PC-9 (cell line): ENCODE results near the gene CNTF. TPM values are rescaled to one million over a fixed set of nuclear protein-coding genes. Genes with fewer than 3 reads are reported as not detected.
A peak's percentile ranks its signal among the peaks of the same experiment; 100 is the strongest.

Experiments used
- BruUV-seq: library from RNA; stranded (reverse); fragments of 400-500 nt; replicated peaks from 2 replicates; lab custom pipeline; 2021; lab: Mats Ljungman, UMichigan
- CTCF ChIA-PET: fragments of 300-600 bp; sonication (Branson Sonifier 250); formaldehyde crosslinking; loops from one replicate; lab custom pipeline; 2022; ENCODE audit warnings: antibody characterized with exemption; lab: Charles Lee
- POLR2A ChIA-PET: fragments of 300-600 bp; sonication (Branson Sonifier 250); formaldehyde crosslinking; loops from one replicate; lab custom pipeline; 2022; ENCODE audit warnings: antibody characterized with exemption; ENCODE audit not compliant: unreplicated experiment; lab: Charles Lee
- DNase-seq, 2 experiments: peaks; one replicate each; pipeline versions ENCODE4 v3.0.0 to v3.0.0-alpha.2; 2015 to 2022; ENCODE audit warnings: mixed read lengths in 1 of 2
- H2AFZ ChIP-seq: fragments of 200-600 bp; sonication (generic); 2 replicates; pipeline ENCODE4 v1.8.1; 2017; ENCODE audit warnings: antibody characterized with exemption
- H3F3A ChIP-seq: fragments of 200-600 bp; sonication (generic); 2 replicates; pipeline ENCODE4 v1.8.1; 2017; ENCODE audit warnings: antibody characterized with exemption, mild to moderate bottlenecking, low read depth; ENCODE audit not compliant: insufficient read depth
- H3K27ac ChIP-seq: fragments of 200-600 bp; sonication (generic); 2 replicates; pipeline ENCODE4 v1.6.1; 2016; ENCODE audit warnings: mixed run types
- H3K27me3 ChIP-seq: fragments of 200-600 bp; sonication (generic); 2 replicates; pipeline ENCODE4 v1.6.1; 2016; ENCODE audit warnings: low read depth, mixed run types; ENCODE audit not compliant: insufficient read depth
- H3K36me3 ChIP-seq: fragments of 200-600 bp; sonication (generic); 2 replicates; pipeline ENCODE4 v1.6.1; 2016; ENCODE audit warnings: low read depth, mixed run types
- H3K4me1 ChIP-seq: fragments of 200-600 bp; sonication (generic); replicated peaks from 2 replicates; pipeline ENCODE4 v1.6.1; 2016; ENCODE audit warnings: mixed run types; ENCODE audit not compliant: insufficient read depth
- H3K4me2 ChIP-seq: fragments of 200-600 bp; sonication (generic); 2 replicates; pipeline ENCODE4 v1.6.1; 2017; ENCODE audit warnings: mixed run types
- H3K4me3 ChIP-seq: fragments of 200-600 bp; sonication (generic); 2 replicates; pipeline ENCODE4 v1.6.1; 2016; ENCODE audit warnings: mixed run types
- H3K79me2 ChIP-seq: fragments of 200-600 bp; sonication (generic); 2 replicates; pipeline ENCODE4 v1.6.1; 2017; ENCODE audit warnings: low read depth, mixed run types
- H3K9me2 ChIP-seq: fragments of 200-600 bp; sonication (generic); 2 replicates; pipeline ENCODE4 v1.8.1; 2017; ENCODE audit warnings: mild to moderate bottlenecking; ENCODE audit not compliant: insufficient read depth
- H3K9me3 ChIP-seq: fragments of 200-600 bp; sonication (generic); 2 replicates; pipeline ENCODE4 v1.8.1; 2016; ENCODE audit warnings: low read depth; ENCODE audit not compliant: insufficient read depth
- H4K20me1 ChIP-seq: fragments of 200-600 bp; sonication (generic); 2 replicates; pipeline ENCODE4 v1.8.1; 2017; ENCODE audit not compliant: insufficient read depth
- EZH2 ChIP-seq: fragments of 200-600 bp; sonication (generic); IDR thresholded peaks from 2 replicates; pipeline ENCODE4 v1.8.0; 2017; ENCODE audit warnings: antibody characterized with exemption, low read depth
- intact Hi-C: fragments of 100-400 bp; cut with micrococcal nuclease; formaldehyde crosslinking; loops from one replicate; pipeline ENCODE4 v1.10.0; 2022; ENCODE audit not compliant: unreplicated experiment
- total RNA-seq: library from RNA; stranded (reverse); gene quantifications from 2 replicates; pipeline ENCODE4 v1.2.3, GENCODE V29; 2021
- TF ChIP-seq, protein P1 (sequence below): fragments of 200-600 bp; sonication (generic); conservative IDR thresholded peaks from 2 replicates; pipeline ENCODE4 v1.6.1; 2017; ENCODE audit warnings: mixed run types, antibody characterized with exemption, mild to moderate bottlenecking, moderate library complexity

Gene CNTF
- total RNA-seq, 1 experiment from 2014 or later: 3.4 TPM

DNA sequence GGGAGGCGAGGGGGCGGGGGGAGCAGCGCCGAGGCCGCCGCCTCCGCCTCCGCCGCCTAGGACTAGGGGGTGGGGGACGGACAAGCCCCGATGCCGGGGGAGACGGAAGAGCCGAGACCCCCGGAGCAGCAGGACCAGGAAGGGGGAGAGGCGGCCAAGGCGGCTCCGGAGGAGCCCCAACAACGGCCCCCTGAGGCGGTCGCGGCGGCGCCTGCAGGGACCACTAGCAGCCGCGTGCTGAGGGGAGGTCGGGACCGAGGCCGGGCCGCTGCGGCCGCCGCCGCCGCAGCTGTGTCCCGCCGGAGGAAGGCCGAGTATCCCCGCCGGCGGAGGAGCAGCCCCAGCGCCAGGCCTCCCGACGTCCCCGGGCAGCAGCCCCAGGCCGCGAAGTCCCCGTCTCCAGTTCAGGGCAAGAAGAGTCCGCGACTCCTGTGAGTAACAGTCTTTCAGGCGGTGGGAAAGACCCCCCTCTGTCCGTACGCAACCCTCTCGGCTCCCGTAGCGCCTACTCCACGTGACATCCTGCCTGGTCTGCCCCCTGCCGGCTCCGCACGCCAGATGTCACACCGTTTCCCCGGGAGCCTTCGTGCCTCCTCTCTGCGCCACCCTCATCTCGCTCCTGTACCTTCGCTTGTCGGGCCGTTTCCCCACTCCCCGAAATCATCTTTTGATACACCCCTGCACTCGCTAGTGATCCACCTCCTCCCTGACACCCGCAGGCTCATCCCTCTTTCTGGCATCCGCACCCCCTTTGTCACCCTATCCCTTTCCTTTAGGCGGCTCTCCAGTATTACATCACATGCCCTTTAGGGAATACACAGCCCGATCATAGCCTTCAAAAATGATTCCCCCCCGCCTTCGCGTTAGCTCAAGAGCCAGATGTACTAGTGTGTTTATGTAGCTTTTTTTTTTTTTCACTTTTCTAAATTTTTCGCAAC is 43.0 kb upstream of the CNTF start:
- POLR2A ChIA-PET: interaction anchor here (0.6 kb wide), 1 partner anchor 146 kb away, joined by 8 read pairs; no protein-coding TSS in a partner anchor
- Histone ChIP-seq H3K4me1 (peaks cover 59% of the 10 kb centered on the region), H3K27me3 (no peaks in the 10 kb centered on the region), H3K4me3 (peak overlapping the region; percentile 82), H4K20me1 (peaks cover 38% of the 10 kb centered on the region), H3K79me2 (peaks cover 77% of the 10 kb centered on the region), H3K9me2 (no peaks in the 10 kb centered on the region), H3K27ac (peak overlapping the region; percentile 86), H2AFZ (peak overlapping the region; percentile 75), H3F3A (peaks cover 46% of the 10 kb centered on the region), H3K36me3 (peaks cover 8% of the 10 kb centered on the region; the same call in 1 of the 2 replicates), H3K9me3 (no peaks in the 10 kb centered on the region), H3K4me2 (peak overlapping the region; percentile 77)
- intact Hi-C loops: loop anchor here (2.0 to 5.0 kb wide), 4 partner anchors 191 to 1255 kb away; partner anchors contain the start of gene TNKS1BP1
- peak; percentile 68 to 85 for DNase-seq
- TSS peak; percentile 31 for BruUV-seq
- TF ChIP-seq EZH2: no peak
- TF ChIP-seq, protein P1, sequence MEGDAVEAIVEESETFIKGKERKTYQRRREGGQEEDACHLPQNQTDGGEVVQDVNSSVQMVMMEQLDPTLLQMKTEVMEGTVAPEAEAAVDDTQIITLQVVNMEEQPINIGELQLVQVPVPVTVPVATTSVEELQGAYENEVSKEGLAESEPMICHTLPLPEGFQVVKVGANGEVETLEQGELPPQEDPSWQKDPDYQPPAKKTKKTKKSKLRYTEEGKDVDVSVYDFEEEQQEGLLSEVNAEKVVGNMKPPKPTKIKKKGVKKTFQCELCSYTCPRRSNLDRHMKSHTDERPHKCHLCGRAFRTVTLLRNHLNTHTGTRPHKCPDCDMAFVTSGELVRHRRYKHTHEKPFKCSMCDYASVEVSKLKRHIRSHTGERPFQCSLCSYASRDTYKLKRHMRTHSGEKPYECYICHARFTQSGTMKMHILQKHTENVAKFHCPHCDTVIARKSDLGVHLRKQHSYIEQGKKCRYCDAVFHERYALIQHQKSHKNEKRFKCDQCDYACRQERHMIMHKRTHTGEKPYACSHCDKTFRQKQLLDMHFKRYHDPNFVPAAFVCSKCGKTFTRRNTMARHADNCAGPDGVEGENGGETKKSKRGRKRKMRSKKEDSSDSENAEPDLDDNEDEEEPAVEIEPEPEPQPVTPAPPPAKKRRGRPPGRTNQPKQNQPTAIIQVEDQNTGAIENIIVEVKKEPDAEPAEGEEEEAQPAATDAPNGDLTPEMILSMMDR: peak; percentile 77
- CTCF ChIA-PET: interaction anchor here (0.6 to 1.6 kb wide), 2 partner anchors 565 to 607 kb away, joined by 3 to 4 read pairs; no protein-coding TSS in a partner anchor

DNA sequence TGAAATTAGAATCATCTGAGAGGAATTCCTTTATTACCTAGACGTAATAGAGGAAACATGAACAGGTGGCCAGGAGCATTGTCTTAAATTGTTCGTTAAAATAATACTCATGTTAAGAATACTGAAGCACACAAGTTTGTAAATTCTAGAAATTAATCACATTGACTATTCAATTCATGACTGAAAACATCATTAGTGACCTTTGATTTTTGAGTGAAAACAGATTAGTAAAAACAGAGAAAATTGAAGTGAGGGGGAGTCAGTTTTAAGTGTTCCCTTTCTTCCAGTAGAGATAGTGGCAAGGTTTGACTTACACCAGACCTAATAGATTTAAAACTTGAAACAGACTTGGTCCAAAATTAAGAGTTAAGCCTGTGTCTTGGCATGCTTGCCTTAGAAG is 42.2 kb upstream of the CNTF start:
- H4K20me1 ChIP-seq: peaks cover 44% of the 10 kb centered on the region
- peak overlapping the region; percentile 82 for H3K4me3 ChIP-seq
- H3K9me3 ChIP-seq: no peaks in the 10 kb centered on the region
- BruUV-seq: no TSS peak
- POLR2A ChIA-PET: no interaction called here
- H3K27ac ChIP-seq: peak overlapping the region; percentile 86
- H3F3A ChIP-seq: peaks cover 38% of the 10 kb centered on the region
- CTCF ChIA-PET: interaction anchor here (1.6 kb wide), 1 partner anchor 564 kb away, joined by 4 read pairs; no protein-coding TSS in a partner anchor
- peak overlapping the region; percentile 77 for H3K4me2 ChIP-seq
- peaks cover 77% of the 10 kb centered on the region for H3K79me2 ChIP-seq
- H2AFZ ChIP-seq: no peak overlapping the region
- DNase-seq: no peak
- TF ChIP-seq, protein P1: no peak
- no peak for TF ChIP-seq EZH2
- peaks cover 51% of the 10 kb centered on the region for H3K4me1 ChIP-seq
- intact Hi-C loops: no loop called here
- H3K9me2 ChIP-seq: no peaks in the 10 kb centered on the region
- H3K27me3 ChIP-seq: no peaks in the 10 kb centered on the region
- H3K36me3 ChIP-seq: peaks cover 17% of the 10 kb centered on the region

DNA sequence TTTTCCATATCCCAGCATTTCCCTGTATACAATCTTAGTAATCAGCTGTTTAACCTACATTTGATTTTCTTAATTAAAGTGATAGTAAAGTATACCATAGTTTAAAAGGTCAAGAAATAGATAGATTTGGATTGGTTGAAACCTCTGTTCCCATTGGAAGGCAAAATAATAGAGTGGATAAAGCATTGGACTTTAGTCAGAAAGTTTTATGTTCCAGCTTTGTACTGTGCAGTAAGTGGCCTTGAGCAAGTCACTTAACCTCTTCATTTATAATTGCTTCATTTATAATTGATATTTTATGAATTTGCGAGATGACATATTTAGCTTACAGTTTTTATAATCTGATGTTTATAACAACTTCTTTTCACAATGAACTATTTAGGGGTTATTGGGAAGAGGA is 40.0 kb upstream of the CNTF start:
- Histone ChIP-seq H3K4me3 (no peak overlapping the region; the same call in 1 of the 2 replicates), H3K27ac (no peak overlapping the region), H3K27me3 (no peaks in the 10 kb centered on the region), H3K79me2 (peaks cover 83% of the 10 kb centered on the region), H3K36me3 (peaks cover 25% of the 10 kb centered on the region), H4K20me1 (peaks cover 50% of the 10 kb centered on the region), H3K9me3 (no peaks in the 10 kb centered on the region), H3K9me2 (no peaks in the 10 kb centered on the region), H3F3A (peaks cover 17% of the 10 kb centered on the region), H2AFZ (no peak overlapping the region), H3K4me2 (peak overlapping the region; percentile 77), H3K4me1 (peaks cover 35% of the 10 kb centered on the region)
- CTCF ChIA-PET: no interaction called here
- POLR2A ChIA-PET: interaction anchor here (0.6 kb wide), 1 partner anchor 75 kb away, joined by 9 read pairs; no protein-coding TSS in a partner anchor
- no TSS peak for BruUV-seq
- no peak for DNase-seq
- no peak for TF ChIP-seq EZH2
- TF ChIP-seq, protein P1: no peak
- intact Hi-C loops: no loop called here
